Amygdala (tissue), 56 donors: Measurements from ENCODE around the gene SERPIND1.

Experiments
- DNase-seq, 56 donors: peaks; one replicate each; lab custom pipeline; 2025; lab: John Stamatoyannopoulos, UW

Gene SERPIND1

GRCh38 chr22:20788627-20789344, 14.9 kb downstream of the SERPIND1 start:
- DNase-seq = peak in 1 of 56 donors; percentile 10

DNA sequence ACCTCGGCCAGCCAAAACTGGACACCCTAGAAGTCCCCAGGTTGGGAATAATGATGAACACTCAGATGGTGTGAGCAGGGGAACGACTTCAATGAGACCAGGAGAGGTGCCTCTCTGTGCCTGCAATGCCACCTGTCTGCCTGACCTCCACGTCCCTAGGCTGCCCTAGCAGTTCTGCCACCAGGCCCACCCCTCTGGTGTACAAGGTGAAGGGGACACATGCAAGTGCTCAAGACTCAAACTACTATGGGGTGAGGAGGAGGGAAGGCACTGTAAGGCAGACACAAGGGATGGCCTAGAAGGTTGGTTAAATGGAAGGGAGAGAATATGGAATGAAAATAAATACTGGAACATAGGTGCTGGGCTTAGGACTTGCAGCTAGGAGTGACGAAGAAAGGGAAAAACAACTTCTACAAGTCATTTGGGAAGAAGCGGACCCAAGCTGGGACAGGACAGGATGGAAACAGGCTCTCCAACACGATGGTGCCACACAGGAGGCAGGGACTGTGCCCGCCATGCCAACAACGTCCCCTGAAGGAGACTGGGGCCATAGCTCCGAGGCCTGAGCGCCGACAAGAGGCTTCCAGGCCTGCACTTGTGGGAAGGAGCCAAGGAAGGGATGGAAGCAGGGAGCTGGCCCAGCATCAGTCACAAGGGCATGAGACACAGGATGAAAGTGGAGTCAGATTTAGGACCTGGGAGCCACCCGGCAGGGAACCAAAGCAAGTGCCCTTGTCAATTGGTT, 18.5 kb downstream of the SERPIND1 start:
- no peak for DNase-seq

DNA sequence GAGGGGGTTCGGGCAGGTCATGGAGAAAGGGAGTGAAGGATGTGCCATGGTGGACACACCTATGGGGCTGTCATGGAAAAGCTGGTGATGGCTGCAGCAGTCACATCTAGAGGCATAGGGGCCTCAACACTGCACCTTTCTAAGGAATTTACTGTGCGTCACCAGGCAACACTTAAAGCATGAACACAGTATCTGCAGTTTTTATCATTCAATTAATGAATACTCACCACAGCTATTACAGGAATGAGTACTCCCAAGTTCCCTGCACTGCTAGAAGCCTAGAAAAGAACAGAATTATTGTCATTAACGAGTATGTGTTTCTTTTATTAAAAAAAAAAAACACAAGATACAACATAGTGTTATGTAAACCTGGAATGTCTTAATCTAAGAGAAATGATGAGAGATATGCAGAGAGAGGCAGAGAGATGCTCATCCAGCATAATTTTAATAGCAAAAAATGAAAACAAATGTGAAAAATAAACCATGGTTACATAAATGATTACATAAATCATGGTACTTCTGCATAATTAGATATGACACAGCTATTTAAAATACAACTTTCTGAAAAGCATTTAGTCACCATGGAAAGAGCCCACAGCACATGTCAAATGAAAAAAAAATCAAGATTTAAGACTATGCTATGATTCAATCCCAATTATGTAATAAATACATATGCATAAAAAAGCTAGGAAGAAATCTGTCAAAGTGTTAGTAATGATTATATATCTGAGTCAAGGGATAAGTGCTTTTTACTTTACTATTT, 19.2 kb downstream of the SERPIND1 start:
- DNase-seq = no peak

DNA sequence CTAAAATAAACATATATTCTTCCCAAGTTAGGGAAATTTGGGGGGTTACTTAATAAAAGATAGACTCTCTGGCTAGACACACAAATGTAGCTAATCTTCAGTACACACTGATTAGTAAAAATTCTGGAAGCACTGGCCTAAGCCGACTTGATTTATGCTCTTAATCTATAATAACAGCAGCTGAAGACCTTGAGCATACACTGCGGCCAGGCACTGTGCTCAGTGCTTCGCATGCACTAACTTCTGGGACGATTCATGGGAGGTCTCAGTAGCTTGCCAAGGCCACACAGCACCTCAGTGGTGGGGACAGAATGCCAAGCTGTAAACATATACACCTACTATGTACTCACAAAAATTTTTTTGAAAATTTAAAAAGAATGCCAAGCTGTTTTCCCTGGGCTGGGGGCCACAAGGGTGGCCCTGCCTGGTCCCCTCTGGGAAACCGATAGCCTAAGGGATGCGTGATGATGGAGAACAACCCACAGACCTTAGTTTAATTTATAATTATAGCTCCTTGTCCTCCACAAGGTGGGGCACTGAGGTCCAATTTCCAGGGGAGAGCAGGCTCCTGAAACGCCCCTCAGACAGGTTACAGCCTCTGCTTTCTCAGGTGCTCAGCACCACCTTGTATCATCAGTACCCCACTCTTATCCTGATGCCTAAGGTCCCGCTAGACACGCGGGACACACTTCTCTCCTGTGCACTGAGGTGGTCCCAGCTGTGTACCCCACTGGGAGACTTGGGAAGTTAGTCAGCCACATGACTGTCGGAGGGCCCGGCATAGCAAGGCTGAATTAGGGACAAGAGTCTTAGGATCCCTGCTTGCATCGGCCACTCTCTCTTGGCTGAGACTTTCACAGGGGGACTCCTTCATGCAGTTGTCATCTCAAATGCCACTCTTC, 20.1 kb downstream of the SERPIND1 start:
- DNase-seq = no peak

GRCh38 chr22:20794650-20795413, 20.9 kb downstream of the SERPIND1 start:
- no peak for DNase-seq

GRCh38 chr22:20796731-20797130, 22.8 kb downstream of the SERPIND1 start:
- no peak for DNase-seq

DNA sequence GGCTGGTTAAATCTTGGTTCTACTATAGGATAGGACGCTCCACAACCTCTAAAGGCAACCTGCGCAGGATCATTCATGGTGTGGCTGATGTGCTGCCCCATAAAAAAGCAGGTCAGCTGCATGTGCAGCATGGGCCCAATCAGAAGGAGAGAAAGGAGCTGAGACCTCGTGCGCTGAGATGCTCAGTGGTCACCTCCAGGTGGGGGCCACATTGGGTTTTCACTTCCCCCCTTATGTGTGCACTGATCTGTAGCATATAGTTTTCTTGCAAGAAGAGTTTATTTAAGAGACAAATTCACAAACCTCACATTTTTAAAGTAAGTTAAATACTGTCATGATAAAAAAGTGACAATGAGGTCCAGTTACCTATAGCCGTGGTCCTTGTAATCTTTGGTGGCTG, 24.3 kb downstream of the SERPIND1 start:
- DNase-seq = no peak

- DNase-seq = no peak
These were observed 25.1 kb downstream of the SERPIND1 start for GRCh38 chr22:20798974-20799373.

DNA sequence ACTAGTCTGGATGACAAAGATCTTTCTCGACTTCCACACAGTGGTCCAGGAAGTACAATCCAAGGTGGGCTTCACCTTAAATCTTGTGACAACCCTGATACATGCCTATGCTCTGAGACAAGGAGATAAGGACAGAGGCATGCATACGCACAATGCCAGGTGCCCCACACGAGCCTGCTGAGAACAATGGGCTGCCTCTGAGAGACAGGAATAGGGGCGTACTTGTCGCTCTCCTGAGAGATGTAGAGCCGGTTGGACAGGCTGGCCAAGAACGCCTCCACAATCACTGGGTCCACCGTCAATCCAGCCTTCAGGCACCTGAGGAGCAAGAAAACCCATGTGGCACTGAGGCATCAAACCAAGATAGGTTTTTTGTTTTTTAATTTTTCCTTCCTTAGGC, 25.5 kb downstream of the SERPIND1 start:
- DNase-seq = no peak

GRCh38 chr22:20802452-20802851, 28.5 kb downstream of the SERPIND1 start:
- DNase-seq = no peak

GRCh38 chr22:20802922-20803553, 29.1 kb downstream of the SERPIND1 start:
- DNase-seq = no peak

DNA sequence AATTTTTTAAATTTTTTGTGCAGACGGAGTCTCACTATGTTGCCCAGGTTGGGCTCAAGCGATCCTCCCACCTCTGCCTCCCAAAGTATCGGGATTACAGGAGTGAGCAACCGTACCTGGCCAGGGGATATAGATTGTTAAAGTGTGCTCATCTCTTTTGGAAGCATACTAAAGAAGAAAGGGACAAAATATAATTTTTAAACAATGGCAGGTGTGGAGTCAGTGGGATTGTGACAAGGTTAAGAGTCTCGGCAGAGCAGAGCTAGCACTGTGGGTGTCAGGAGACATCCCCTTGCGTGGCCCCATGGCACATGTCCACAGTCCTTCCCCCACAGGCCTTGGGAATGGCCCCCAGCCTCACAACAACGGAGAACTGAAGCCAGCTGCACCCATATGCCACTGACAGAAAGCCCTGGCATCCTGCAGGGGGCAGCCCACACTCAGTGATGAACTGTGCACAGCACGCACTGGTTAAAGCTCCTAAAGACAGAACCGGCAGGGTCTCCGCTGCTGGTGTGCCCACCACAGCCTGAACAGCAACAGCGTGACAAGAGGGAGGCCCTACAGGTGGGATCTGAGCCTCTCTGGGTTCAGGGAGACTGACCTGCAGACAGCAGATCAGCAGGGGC, 29.9 kb downstream of the SERPIND1 start:
- DNase-seq = peak in 12 of 56 donors; percentile 5 to 44 (median 26)

GRCh38 chr22:20804650-20805049, 30.7 kb downstream of the SERPIND1 start:
- no peak for DNase-seq

DNA sequence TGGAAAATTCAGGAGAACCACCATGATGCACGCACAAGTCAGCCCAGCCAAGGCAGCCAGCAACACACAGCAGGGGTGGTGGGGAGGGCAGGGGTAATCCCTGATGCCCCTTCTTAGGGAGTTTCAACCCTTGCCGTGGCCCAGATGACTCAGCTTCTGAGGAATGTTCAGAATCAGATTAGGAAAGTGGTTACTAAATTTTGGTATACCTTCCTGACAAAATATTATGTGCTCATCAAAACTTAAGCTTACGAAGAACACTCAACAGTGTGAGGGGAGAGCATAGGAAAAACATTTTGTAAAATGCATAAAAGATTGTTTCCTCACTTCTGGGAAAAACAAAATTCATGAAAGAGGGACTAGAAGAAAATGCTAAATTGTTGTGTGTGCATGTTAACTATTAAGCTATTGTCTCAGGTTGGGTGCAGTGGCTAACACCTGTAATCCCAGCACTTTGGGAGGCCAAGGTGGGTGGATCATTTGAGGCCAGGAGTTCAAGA, 32.1 kb downstream of the SERPIND1 start:
- DNase-seq = no peak

- peak in 11 of 56 donors; percentile 14 to 38 (median 23) for DNase-seq
These were observed 33.4 kb downstream of the SERPIND1 start for GRCh38 chr22:20807315-20807752.

DNA sequence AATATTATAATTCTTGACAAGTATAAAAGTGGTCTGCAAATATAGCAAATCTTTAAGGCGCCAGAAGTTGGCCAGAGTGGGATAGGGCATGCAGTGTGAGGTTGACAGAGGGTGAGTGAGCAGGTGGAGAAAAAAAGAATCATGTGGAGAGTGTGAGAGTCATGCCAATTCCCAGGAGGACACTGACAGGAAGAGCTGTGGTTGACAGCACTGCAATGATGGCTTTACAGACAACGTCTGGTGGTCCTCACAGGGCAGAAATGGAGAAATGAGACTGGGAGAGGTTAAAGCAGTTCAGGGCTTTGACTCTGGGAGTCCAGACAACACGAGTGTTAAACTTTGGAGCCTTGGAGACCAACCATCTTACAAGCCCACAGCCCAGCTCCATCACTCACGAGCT, 34.9 kb downstream of the SERPIND1 start:
- DNase-seq = no peak

GRCh38 chr22:20809538-20810185, 35.7 kb downstream of the SERPIND1 start:
- DNase-seq = no peak

DNA sequence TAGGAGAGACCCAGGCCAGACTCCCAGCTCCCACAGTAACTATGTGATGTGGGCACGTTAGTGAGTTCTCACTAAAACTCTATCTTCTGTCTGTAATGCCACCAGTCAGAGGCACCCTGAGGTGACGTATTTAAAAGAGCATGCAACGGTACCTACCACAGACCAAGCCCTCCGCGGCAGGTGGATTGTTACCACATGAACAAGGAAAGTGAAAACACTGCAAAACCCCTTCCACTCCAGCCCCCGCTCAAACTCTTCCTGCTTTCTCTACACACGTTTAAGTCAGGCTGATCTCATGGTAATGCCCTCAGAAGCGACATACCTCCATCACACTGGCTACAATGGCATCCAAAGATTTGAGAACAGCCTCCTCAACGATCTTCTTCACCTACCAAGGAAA, 36.7 kb downstream of the SERPIND1 start:
- DNase-seq = no peak
